HepG2 (cell line): ENCODE measurements around the gene ICAM3. TPM values are rescaled to one million over a fixed set of nuclear protein-coding genes. Genes with fewer than 3 reads are reported as not detected.

Experiments
- HNF1A ChIP-seq, 2 experiments: sonication (generic) in 1 of 2; formaldehyde crosslinking in 1 of 2; IDR thresholded peaks; 2 replicates each; pipeline versions ENCODE4 v1.4.0 to v1.6.1; 2016 to 2020; ENCODE audit warnings: borderline replicate concordance in 1 of 2, low read depth in 1 of 2, mild to moderate bottlenecking in 1 of 2, missing genetic modification reagents in 1 of 2
- MTF2 ChIP-seq: sonication (generic); formaldehyde crosslinking; IDR thresholded peaks from 2 replicates; pipeline ENCODE4 v1.5.0; 2020; ENCODE audit warnings: missing genetic modification reagents, borderline replicate concordance
- PREB ChIP-seq: sonication (generic); formaldehyde crosslinking; IDR thresholded peaks from 2 replicates; pipeline ENCODE4 v1.4.0; 2020; ENCODE audit warnings: missing genetic modification reagents
- SNRNP70 ChIP-seq: fragments of 200-400 bp; formaldehyde crosslinking; IDR thresholded peaks from 2 replicates; pipeline ENCODE4 v1.6.1; 2017; ENCODE audit warnings: mild to moderate bottlenecking, low read depth, low read length, moderate library complexity
- TBX3 ChIP-seq: fragments of 450-650 bp; IDR thresholded peaks from 2 replicates; pipeline ENCODE4 v1.6.1; 2017; ENCODE audit warnings: antibody characterized with exemption, mild to moderate bottlenecking, inconsistent platforms, borderline replicate concordance
- TFE3 ChIP-seq: IDR thresholded peaks from 2 replicates; pipeline ENCODE4 v1.6.1; 2016
- ZBTB7A ChIP-seq: sonication (generic); formaldehyde crosslinking; IDR thresholded peaks from 2 replicates; pipeline ENCODE4 v1.8.0; 2022; ENCODE audit warnings: mild to moderate bottlenecking, missing genetic modification reagents
- ZBTB8A ChIP-seq: sonication (generic); formaldehyde crosslinking; IDR thresholded peaks from 2 replicates; pipeline ENCODE4 v1.4.0; 2020; ENCODE audit warnings: mild to moderate bottlenecking, low read depth, missing genetic modification reagents, borderline replicate concordance
- ZNF18 ChIP-seq: sonication (generic); formaldehyde crosslinking; IDR thresholded peaks from 2 replicates; pipeline ENCODE4 v1.8.0; 2022; ENCODE audit warnings: mild to moderate bottlenecking, missing genetic modification reagents; ENCODE audit not compliant: insufficient replicate concordance
- ZNF251 ChIP-seq: sonication (generic); formaldehyde crosslinking; IDR thresholded peaks from 2 replicates; pipeline ENCODE4 v1.9.0; 2021; ENCODE audit warnings: mild to moderate bottlenecking, missing genetic modification reagents
- ZNF704 ChIP-seq: sonication (generic); formaldehyde crosslinking; IDR thresholded peaks from 2 replicates; pipeline ENCODE4 v1.8.1; 2023; ENCODE audit warnings: mild to moderate bottlenecking, inconsistent platforms, moderate library complexity, missing genetic modification reagents, borderline replicate concordance
- ZNF770 ChIP-seq: sonication (generic); formaldehyde crosslinking; IDR thresholded peaks from 2 replicates; pipeline ENCODE4 v1.5.0; 2020; ENCODE audit warnings: mild to moderate bottlenecking, missing genetic modification reagents
- ZNF775 ChIP-seq: sonication (generic); formaldehyde crosslinking; IDR thresholded peaks from 2 replicates; pipeline ENCODE4 v1.4.0; 2020; ENCODE audit warnings: missing genetic modification reagents, mild to moderate bottlenecking, moderate library complexity, borderline replicate concordance
- polyA plus RNA-seq, 8 experiments: library from polyadenylated mRNA; depleted of rRNA in 3 of 8; stranded (reverse) in 7 of 8; unstranded in 1 of 8; fragments of >200 nt; fragmentation: Illumina TruSeq in 4 of 8; extraction: Trizol in 4 of 8; gene quantifications; 2 replicates each; pipeline versions ENCODE4 v1.2.1 to v1.2.3, GENCODE V29; 2011 to 2016; ENCODE audit warnings: low read depth in 4 of 8, missing spikeins in 1 of 8, mixed read lengths in 1 of 8; ENCODE audit not compliant: insufficient read depth in 1 of 8
- total RNA-seq, 5 experiments: library from RNA; depleted of rRNA; stranded (reverse); fragments of >200 nt; fragmentation: Illumina TruSeq; extraction: Trizol; gene quantifications; 2 replicates each; pipeline ENCODE4 v1.2.3, GENCODE V29; 2016; ENCODE audit warnings: low read depth in 1 of 5

ICAM3 gene
- total and polyA plus RNA-seq, 2 of the 13 experiments (the other 11 are each of a cell fraction or from before 2014, with no cell fraction given), result 14.1 to 21.0 TPM

- TF ChIP-seq ZNF704 (no peak; the same call in 1 of the 2 replicates), ZNF251 (CRISPR knock-in tag) (no peak), HNF1A (IDR thresholded peaks at IDR 0.05; ENCODE audit: low read depth) (no peak), HNF1A (CRISPR knock-in tag; IDR thresholded peaks at IDR 0.05; ENCODE audit: borderline replicate concordance) (peak; percentile 37; the same call in 1 of the 2 replicates), ZBTB8A (CRISPR knock-in tag) (no peak), PREB (CRISPR knock-in tag) (no peak), ZNF775 (CRISPR knock-in tag) (no peak), ZBTB7A (peak; percentile 42; the same call in 1 of the 2 replicates), TBX3 (no peak), TFE3 (CRISPR knock-in tag) (no peak), ZNF770 (CRISPR knock-in tag) (no peak), MTF2 (CRISPR knock-in tag) (no peak), SNRNP70 (no peak), ZNF18 (CRISPR knock-in tag) (no peak)
Observed at GRCh38 chr19:10380313-10381102, 41.1 kb upstream of the ICAM3 start, which contains the start of gene TYK2 (continued).
